DLD1 (cell line): Measurements from ENCODE around the gene TIAL1.
"Not testable (repeated sequence)": the region's sequence is repeated elsewhere in the genome, so short reads cannot be mapped to it uniquely, and the experiment has no call there.

Experiments used
- in situ Hi-C: cut with HindIII; loops from 2 replicates; pipeline ENCODE4 v1.10.0; 2017; ENCODE audit warnings: low sequenced_read_pairs

TIAL1 gene

GRCh38 chr10:119596537-119597404 is at the start of gene TIAL1:
TSS of gene TIAL1 (minus strand) at chr10:119596964. CDS start at chr10:119596465, 499 bp downstream.
- in situ Hi-C loops: loop anchor here (10.0 kb wide), 1 partner anchor 168 kb away; no protein-coding TSS in a partner anchor

GRCh38 chr10:119644994-119645393 is 48.2 kb upstream of the TIAL1 start:
- in situ Hi-C loops: no loop called here

GRCh38 chr10:119644205-119644814 is 47.5 kb upstream of the TIAL1 start:
- in situ Hi-C loops: no loop called here

- in situ Hi-C loops: no loop called here
These were observed 46.8 kb upstream of the TIAL1 start for GRCh38 chr10:119643306-119644204.

- in situ Hi-C loops: no loop called here
These were observed 45.9 kb upstream of the TIAL1 start for GRCh38 chr10:119642556-119643111.

GRCh38 chr10:119640875-119641526 is 44.2 kb upstream of the TIAL1 start:
- in situ Hi-C loops: no loop called here

- in situ Hi-C loops: no loop called here
These were observed 43.6 kb upstream of the TIAL1 start for GRCh38 chr10:119640384-119640783.

- in situ Hi-C loops: no loop called here
These were observed 42.2 kb upstream of the TIAL1 start for GRCh38 chr10:119638982-119639381.

GRCh38 chr10:119637631-119638030 is 40.9 kb upstream of the TIAL1 start:
- in situ Hi-C loops: no loop called here

GRCh38 chr10:119634219-119634544 is 37.4 kb upstream of the TIAL1 start:
- in situ Hi-C loops: no loop called here

GRCh38 chr10:119633538-119634218 is 36.9 kb upstream of the TIAL1 start:
- in situ Hi-C loops: no loop called here

- in situ Hi-C loops: no loop called here
These were observed 33.5 kb upstream of the TIAL1 start for GRCh38 chr10:119630300-119630699.

GRCh38 chr10:119625570-119626280 is 29.0 kb upstream of the TIAL1 start:
- in situ Hi-C loops: no loop called here

GRCh38 chr10:119621078-119621384 is 24.3 kb upstream of the TIAL1 start:
- in situ Hi-C loops: no loop called here

- in situ Hi-C loops: no loop called here
These were observed 23.7 kb upstream of the TIAL1 start for GRCh38 chr10:119620241-119621077.

GRCh38 chr10:119619811-119620210 is 23.0 kb upstream of the TIAL1 start:
- in situ Hi-C loops: not testable (repeated sequence)

- in situ Hi-C loops: no loop called here
These were observed 22.5 kb upstream of the TIAL1 start for GRCh38 chr10:119619215-119619614.

- in situ Hi-C loops: no loop called here
These were observed 20.3 kb upstream of the TIAL1 start for GRCh38 chr10:119616882-119617570.
